ENCODE data around the gene SCAMP1.

Gene SCAMP1

GRCh38 chr5:78512435-78512834 lies 152.0 kb downstream of the SCAMP1 start:
- no peaks in the 10 kb centered on the region for H3K36me3 ChIP-seq (ENCODE audit: control insufficient read depth in 2 of 2, insufficient read depth in 1 of 2, low read length in 2 of 2)
- H3K9me3 ChIP-seq (ENCODE audit: control insufficient read depth, insufficient read depth, low read depth, low read length) = no peaks in the 10 kb centered on the region
- H3K4me3 ChIP-seq (ENCODE audit: low read depth, low read length) = no peak overlapping the region
- POLR2A ChIA-PET = no interaction called here
- H3K27ac ChIP-seq (ENCODE audit: extremely low read depth, low read depth, low read length) = no peak overlapping the region
- CTCF ChIA-PET = interaction anchor here (0.6 kb wide), 1 partner anchor 14 kb away, joined by 3 read pairs; no protein-coding TSS in a partner anchor
- TF ChIP-seq ZNF211 (tag by site-specific recombination; IDR thresholded peaks at IDR 0.05; ENCODE audit: low read depth) (no peak), ZNF362 (tag by site-specific recombination; IDR thresholded peaks at IDR 0.05) (no peak), ZNF629 (tag by site-specific recombination; IDR thresholded peaks at IDR 0.05) (no peak), ZNF624 (tag by site-specific recombination; IDR thresholded peaks at IDR 0.05) (no peak), ZNF16 (tag by site-specific recombination; IDR thresholded peaks at IDR 0.05; ENCODE audit: low read depth) (no peak), ZNF560 (tag by site-specific recombination; IDR thresholded peaks at IDR 0.05; ENCODE audit: borderline replicate concordance) (no peak), SCRT1 (tag by site-specific recombination; IDR thresholded peaks at IDR 0.05; ENCODE audit: borderline replicate concordance) (peak; percentile 93), SCRT2 (tag by site-specific recombination; IDR thresholded peaks at IDR 0.05) (peak; percentile 84)
- peaks cover 19% of the 10 kb centered on the region for H3K4me1 ChIP-seq (ENCODE audit: control insufficient read depth, insufficient read depth, low read length)

GRCh38 chr5:78513441-78513840 lies 153.0 kb downstream of the SCAMP1 start:
- ChIA-PET CTCF (no interaction called here), POLR2A (no interaction called here)
- TF ChIP-seq ZNF510 (tag by site-specific recombination; IDR thresholded peaks at IDR 0.05; ENCODE audit: insufficient replicate concordance) (no peak), TCF7L2 (IDR thresholded peaks at IDR 0.05; ENCODE audit: borderline replicate concordance, low read depth, low read length) (no peak), ZNF785 (tag by site-specific recombination; IDR thresholded peaks at IDR 0.05) (no peak), ZFP3 (tag by site-specific recombination; IDR thresholded peaks at IDR 0.05; ENCODE audit: low read depth) (no peak), ZNF645 (tag by site-specific recombination; IDR thresholded peaks at IDR 0.05) (no peak), EGR2 (tag by site-specific recombination; IDR thresholded peaks at IDR 0.05; ENCODE audit: low read depth) (no peak), ZNF324 (tag by site-specific recombination; IDR thresholded peaks at IDR 0.05) (no peak), ZNF398 (tag by site-specific recombination; IDR thresholded peaks at IDR 0.05) (no peak), ZNF175 (tag by site-specific recombination; IDR thresholded peaks at IDR 0.05) (no peak), PRDM1 (tag by site-specific recombination; IDR thresholded peaks at IDR 0.05) (no peak), ZNF561 (tag by site-specific recombination; IDR thresholded peaks at IDR 0.05; ENCODE audit: borderline replicate concordance) (no peak), ZBTB21 (tag by site-specific recombination; IDR thresholded peaks at IDR 0.05) (no peak), ZFP69B (tag by site-specific recombination; IDR thresholded peaks at IDR 0.05) (no peak)

More at GRCh38 chr5:78513441-78513840, 153.0 kb downstream of the SCAMP1 start:
- Histone ChIP-seq H3K36me3 (ENCODE audit: control insufficient read depth in 2 of 2, insufficient read depth in 1 of 2, low read length in 2 of 2) (no peaks in the 10 kb centered on the region), H3K4me3 (ENCODE audit: low read depth, low read length) (no peak overlapping the region), H3K4me1 (ENCODE audit: control insufficient read depth, insufficient read depth, low read length) (peaks cover 11% of the 10 kb centered on the region), H3K27ac (ENCODE audit: extremely low read depth, low read depth, low read length) (no peak overlapping the region), H3K9me3 (ENCODE audit: control insufficient read depth, insufficient read depth, low read depth, low read length) (no peaks in the 10 kb centered on the region)
